ENCODE data around the gene GJA9. TPM values are rescaled to one million over a fixed set of nuclear protein-coding genes. Genes with fewer than 3 reads are reported as not detected.
"Not testable (repeated sequence)": the region's sequence is repeated elsewhere in the genome, so short reads cannot be mapped to it uniquely, and the experiment has no call there.

GJA9 gene
- total and polyA plus RNA-seq, 4 donors = not detected

DNA sequence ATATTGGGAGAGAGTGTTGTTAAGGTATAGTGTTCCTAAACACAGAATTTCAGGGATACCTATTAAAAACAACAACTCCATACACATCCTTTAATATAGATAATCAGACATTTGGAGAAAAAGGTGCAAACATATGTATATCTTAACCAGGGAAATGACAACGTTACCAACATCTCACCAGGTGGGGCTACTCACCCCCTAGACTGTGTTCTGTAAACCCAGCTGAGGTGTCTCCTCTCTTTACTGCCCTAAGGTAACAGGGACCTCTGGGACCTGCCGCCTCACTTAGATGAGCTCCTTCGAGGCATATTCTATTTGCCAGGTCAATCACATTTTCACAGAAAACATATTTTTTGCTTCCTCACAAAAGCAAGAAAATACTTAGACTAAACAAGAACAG lies 35.2 kb downstream of the GJA9 start (continued):
- no peak for TF ChIP-seq ATF3 (IDR thresholded peaks at IDR 0.05)
- TF ChIP-seq MAX (IDR thresholded peaks at IDR 0.05) = no peak

DNA sequence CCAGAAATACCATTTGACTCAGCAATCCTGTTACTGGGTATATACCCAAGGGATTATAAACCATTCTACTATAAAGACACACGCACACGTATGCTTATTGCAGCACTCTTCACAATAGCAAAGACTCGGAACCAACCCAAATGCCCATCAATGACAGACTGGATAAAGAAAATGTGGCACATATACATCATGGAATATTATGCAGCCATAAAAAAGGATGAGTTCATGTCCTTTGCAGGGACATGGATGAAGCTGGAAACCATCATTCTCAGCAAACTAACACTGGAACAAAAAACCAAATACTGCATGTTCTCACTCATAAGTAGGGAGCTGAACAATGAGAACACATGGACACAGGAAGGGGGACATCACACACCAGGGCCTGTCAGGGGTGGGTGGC lies 36.3 kb downstream of the GJA9 start:
- not testable (repeated sequence) for H3K9ac ChIP-seq (ENCODE audit: low read depth in 1 of 2, low read length in 2 of 2); DNase-seq (ENCODE audit: low spot score); H3K9me3 ChIP-seq (ENCODE audit: control insufficient read depth in 4 of 4, low read length in 3 of 4); H3K4me3 ChIP-seq (ENCODE audit: low read depth in 1 of 3, low read length in 3 of 3); H3K4me1 ChIP-seq (ENCODE audit: control insufficient read depth in 4 of 4, insufficient read depth in 4 of 4, low read length in 3 of 4); H3K27me3 ChIP-seq (ENCODE audit: control insufficient read depth in 4 of 4, insufficient read depth in 4 of 4, low read length in 3 of 4); H3K27ac ChIP-seq (ENCODE audit: low read depth in 1 of 2, low read length in 2 of 2)
- peaks cover 4 to 37% (median 18%) of the 10 kb centered on the region in 4 donors for H3K36me3 ChIP-seq (ENCODE audit: control insufficient read depth in 4 of 4, insufficient read depth in 3 of 4, low read depth in 1 of 4, low read length in 3 of 4)
- WGBS = 94% methylated on average over 3 of the region's 3 CpGs

DNA sequence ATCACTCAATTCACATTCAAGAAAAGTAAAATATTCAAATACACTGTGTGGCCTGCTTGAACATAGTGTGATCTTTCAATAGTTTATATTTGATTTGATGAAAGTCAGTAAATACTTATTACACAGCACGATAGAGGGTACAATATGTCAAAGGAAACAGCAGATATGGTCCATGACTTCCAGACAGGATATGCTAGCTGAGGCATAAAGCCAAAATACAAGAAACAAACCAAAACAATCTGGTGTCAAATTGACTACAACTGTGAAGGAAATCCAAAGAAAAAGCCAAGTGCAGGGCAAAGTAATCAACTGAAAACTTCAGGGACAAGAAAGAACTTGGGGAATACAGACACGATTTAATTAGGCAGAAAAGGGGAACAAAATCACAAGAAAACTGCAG lies 41.1 kb downstream of the GJA9 start:
- Histone ChIP-seq H3K4me3 (ENCODE audit: low read depth in 1 of 3, low read length in 3 of 3) (no peak overlapping the region), H3K36me3 (ENCODE audit: control insufficient read depth in 4 of 4, insufficient read depth in 3 of 4, low read depth in 1 of 4, low read length in 3 of 4) (peaks cover 4 to 29% (median 24%) of the 10 kb centered on the region in 4 donors), H3K4me1 (ENCODE audit: control insufficient read depth in 4 of 4, insufficient read depth in 4 of 4, low read length in 3 of 4) (no peaks in the 10 kb centered on the region), H3K27me3 (ENCODE audit: control insufficient read depth in 4 of 4, insufficient read depth in 4 of 4, low read length in 3 of 4) (no peaks in the 10 kb centered on the region), H3K27ac (ENCODE audit: low read depth in 1 of 2, low read length in 2 of 2) (no peak overlapping the region), H3K9ac (ENCODE audit: low read depth in 1 of 2, low read length in 2 of 2) (no peak overlapping the region), H3K9me3 (ENCODE audit: control insufficient read depth in 4 of 4, low read length in 3 of 4) (no peaks in the 10 kb centered on the region)
- TF ChIP-seq HNF4A (conservative IDR thresholded peaks at IDR 0.05) (no peak), EGR1 (IDR thresholded peaks at IDR 0.05; ENCODE audit: low read depth in 2 of 2) (no peak), SP1 (IDR thresholded peaks at IDR 0.05) (no peak), HNF4G (IDR thresholded peaks at IDR 0.05) (no peak), NR2F2 (IDR thresholded peaks at IDR 0.05) (no peak), RAD21 (IDR thresholded peaks at IDR 0.05) (no peak), FOXA2 (IDR thresholded peaks at IDR 0.05) (no peak), ATF3 (IDR thresholded peaks at IDR 0.05) (no peak), FOXA1 (IDR thresholded peaks at IDR 0.05) (no peak), YY1 (IDR thresholded peaks at IDR 0.05) (no peak), MAX (IDR thresholded peaks at IDR 0.05) (no peak), JUND (IDR thresholded peaks at IDR 0.05) (no peak), GABPA (IDR thresholded peaks at IDR 0.05 in 1 of 2, conservative IDR thresholded peaks at IDR 0.05 in 1 of 2) (no peak), CTCF (IDR thresholded peaks at IDR 0.05; ENCODE audit: low read depth, low read length, missing input control) (no peak), TAF1 (conservative IDR thresholded peaks at IDR 0.05) (no peak), RXRA (IDR thresholded peaks at IDR 0.05) (no peak), REST (IDR thresholded peaks at IDR 0.05) (no peak)
- TF ChIP-seq, protein P1, sequence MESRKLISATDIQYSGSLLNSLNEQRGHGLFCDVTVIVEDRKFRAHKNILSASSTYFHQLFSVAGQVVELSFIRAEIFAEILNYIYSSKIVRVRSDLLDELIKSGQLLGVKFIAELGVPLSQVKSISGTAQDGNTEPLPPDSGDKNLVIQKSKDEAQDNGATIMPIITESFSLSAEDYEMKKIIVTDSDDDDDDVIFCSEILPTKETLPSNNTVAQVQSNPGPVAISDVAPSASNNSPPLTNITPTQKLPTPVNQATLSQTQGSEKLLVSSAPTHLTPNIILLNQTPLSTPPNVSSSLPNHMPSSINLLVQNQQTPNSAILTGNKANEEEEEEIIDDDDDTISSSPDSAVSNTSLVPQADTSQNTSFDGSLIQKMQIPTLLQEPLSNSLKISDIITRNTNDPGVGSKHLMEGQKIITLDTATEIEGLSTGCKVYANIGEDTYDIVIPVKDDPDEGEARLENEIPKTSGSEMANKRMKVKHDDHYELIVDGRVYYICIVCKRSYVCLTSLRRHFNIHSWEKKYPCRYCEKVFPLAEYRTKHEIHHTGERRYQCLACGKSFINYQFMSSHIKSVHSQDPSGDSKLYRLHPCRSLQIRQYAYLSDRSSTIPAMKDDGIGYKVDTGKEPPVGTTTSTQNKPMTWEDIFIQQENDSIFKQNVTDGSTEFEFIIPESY (IDR thresholded peaks at IDR 0.05) = no peak
- DNase-seq (ENCODE audit: low spot score) = no peak
- 57% methylated on average over 2 of the region's 2 CpGs for WGBS

Measured in liver (tissue), 9 donors.